CD14-positive monocyte (primary cell): ENCODE measurements around the gene ABI1. TPM values are rescaled to one million over a fixed set of nuclear protein-coding genes. Genes with fewer than 3 reads are reported as not detected.

ENCODE experiments used
- DNase-seq, 3 donors: peaks; one replicate each; pipeline ENCODE4 v3.0.0-alpha.2; 2011 to 2022
- H2AFZ ChIP-seq: 2 replicates; pipeline ENCODE4 v1.6.0; 2012; ENCODE audit warnings: mild to moderate bottlenecking, low read depth, low read length, inconsistent platforms; ENCODE audit not compliant: insufficient read depth, poor library complexity, severe bottlenecking
- H3K27ac ChIP-seq, 2 donors: 1 replicate in 1 of 2; 2 replicates in 1 of 2; pipeline ENCODE4 v1.5.1; 2012 to 2013; ENCODE audit warnings: low read length in 2 of 2, control low read depth in 1 of 2, inconsistent platforms in 1 of 2, low read depth in 1 of 2, mild to moderate bottlenecking in 1 of 2
- H3K27me3 ChIP-seq, 2 donors: one replicate each; pipeline versions ENCODE4 v1.6.0 to v1.6.1; 2011 to 2013; ENCODE audit warnings: low read length in 2 of 2; ENCODE audit not compliant: control insufficient read depth in 2 of 2, insufficient read depth in 2 of 2
- H3K36me3 ChIP-seq, 2 donors: replicated peaks in 1 of 2; 1 replicate in 1 of 2; 2 replicates in 1 of 2; pipeline versions ENCODE4 v1.5.1 to v1.6.1; 2012 to 2013; ENCODE audit warnings: low read length in 2 of 2, control low read depth in 1 of 2, inconsistent platforms in 1 of 2, mild to moderate bottlenecking in 1 of 2; ENCODE audit not compliant: insufficient read depth in 2 of 2, control insufficient read depth in 1 of 2
- H3K4me1 ChIP-seq, 2 donors: 1 replicate in 1 of 2; 2 replicates in 1 of 2; pipeline versions ENCODE4 v1.5.1 to v1.6.1; 2012 to 2013; ENCODE audit warnings: low read length in 2 of 2, control low read depth in 1 of 2, inconsistent platforms in 1 of 2, mild to moderate bottlenecking in 1 of 2, moderate library complexity in 1 of 2; ENCODE audit not compliant: insufficient read depth in 2 of 2, control insufficient read depth in 1 of 2
- H3K4me2 ChIP-seq: replicated peaks from 2 replicates; pipeline ENCODE3; 2012; ENCODE audit warnings: low read length, moderate library complexity, mild to moderate bottlenecking; ENCODE audit not compliant: poor library complexity, severe bottlenecking; ENCODE audit errors: extremely low read depth
- H3K4me3 ChIP-seq, 3 experiments: fragments of 200-600 bp in 1 of 3; sonication (generic) in 1 of 3; replicated peaks in 1 of 3; 1 replicate in 2 of 3; 2 replicates in 1 of 3; pipeline ENCODE4 v1.5.1; 2011 to 2013; ENCODE audit warnings: low read length in 3 of 3, mild to moderate bottlenecking in 3 of 3, control low read depth in 2 of 3, low read depth in 2 of 3, inconsistent platforms in 1 of 3, moderate library complexity in 1 of 3
- H3K79me2 ChIP-seq: 2 replicates; pipeline ENCODE4 v1.6.0; 2012; ENCODE audit warnings: mild to moderate bottlenecking, control low read depth, inconsistent platforms, low read length, moderate library complexity; ENCODE audit not compliant: insufficient read depth
- H3K9ac ChIP-seq: 2 replicates; pipeline ENCODE4 v1.6.0; 2017; ENCODE audit warnings: low read length, mild to moderate bottlenecking; ENCODE audit not compliant: insufficient read depth, poor library complexity, severe bottlenecking
- H3K9me3 ChIP-seq, 2 donors: replicated peaks in 1 of 2; 1 replicate in 1 of 2; 2 replicates in 1 of 2; pipeline versions ENCODE4 v1.5.1 to v1.6.1; 2012 to 2013; ENCODE audit warnings: low read length in 2 of 2, control low read depth in 1 of 2; ENCODE audit not compliant: control insufficient read depth in 1 of 2, insufficient read depth in 1 of 2
- H4K20me1 ChIP-seq: 2 replicates; pipeline ENCODE4 v1.6.0; 2012; ENCODE audit warnings: mild to moderate bottlenecking, low read length, control low read depth, moderate library complexity; ENCODE audit not compliant: insufficient read depth
- H3K27ac Mint-ChIP-seq, 7 donors: one replicate each; pipeline ENCODE4 v1.8.0; 2020; ENCODE audit warnings: mild to moderate bottlenecking in 7 of 7, mixed read lengths in 7 of 7, moderate library complexity in 6 of 7, inconsistent platforms in 2 of 7
- H3K27me3 Mint-ChIP-seq, 3 donors: one replicate each; pipeline ENCODE4 v1.8.0; 2021 to 2022; ENCODE audit warnings: low read depth in 3 of 3, mild to moderate bottlenecking in 3 of 3, mixed read lengths in 3 of 3, moderate library complexity in 3 of 3, inconsistent platforms in 1 of 3
- H3K36me3 Mint-ChIP-seq, 2 donors: one replicate each; pipeline ENCODE4 v1.8.0; 2020; ENCODE audit warnings: mixed read lengths in 2 of 2, inconsistent platforms in 1 of 2, mild to moderate bottlenecking in 1 of 2
- H3K4me1 Mint-ChIP-seq: one replicate; pipeline ENCODE4 v1.8.0; 2020; ENCODE audit warnings: mild to moderate bottlenecking, mixed read lengths
- H3K4me3 Mint-ChIP-seq, 2 donors: one replicate each; pipeline ENCODE4 v1.8.0; 2020; ENCODE audit warnings: mild to moderate bottlenecking in 2 of 2, mixed read lengths in 2 of 2, moderate library complexity in 1 of 2
- H3K9me3 Mint-ChIP-seq, 7 donors: one replicate each; pipeline ENCODE4 v1.8.0; 2020 to 2022; ENCODE audit warnings: mixed read lengths in 7 of 7, mild to moderate bottlenecking in 6 of 7, moderate library complexity in 6 of 7, inconsistent platforms in 2 of 7
- CTCF ChIP-seq: fragments of 200-600 bp; IDR thresholded peaks from one replicate; pipeline ENCODE4 v1.8.0; 2022; ENCODE audit warnings: antibody characterized with exemption, mild to moderate bottlenecking
- WGBS: methylation state at CpG from one replicate; pipeline ENCODE4 v1.1.5; 2013; ENCODE audit warnings: missing lambda C conversion rate; ENCODE audit not compliant: insufficient coverage; 5-methylcytosine and 5-hydroxymethylcytosine counted together
- intact Hi-C, 2 donors: fragments of 100-400 bp; cut with micrococcal nuclease; formaldehyde crosslinking; loops; one replicate each; pipeline versions ENCODE4 v1.15.0 to v1.15.1; 2023
- polyA plus RNA-seq, 3 donors: library from polyadenylated mRNA; depleted of rRNA in 1 of 3; unstranded in 2 of 3; stranded (reverse) in 1 of 3; fragments of 300-500 nt in 2 of 3; fragments of >200 nt in 1 of 3; fragmentation: Illumina TruSeq in 2 of 3; gene quantifications; 1 replicate in 2 of 3; 2 replicates in 1 of 3; pipeline ENCODE4 v1.2.3, GENCODE V29; 2012 to 2021

Gene ABI1
- polyA plus RNA-seq, 3 donors = 39.8 to 77.2 (median 61.5) TPM

- H3K79me2 ChIP-seq = peaks cover 100% of the 10 kb centered on the region
- no peaks in the 10 kb centered on the region for H3K27me3 Mint-ChIP-seq
- no peaks in the 10 kb centered on the region for H3K36me3 ChIP-seq
- H3K27me3 ChIP-seq = no peaks in the 10 kb centered on the region
- H4K20me1 ChIP-seq = peaks cover 99% of the 10 kb centered on the region
- no peak for DNase-seq
- H3K4me2 ChIP-seq = no peak overlapping the region
- H3K4me1 Mint-ChIP-seq = peaks cover 30% of the 10 kb centered on the region
- peak overlapping the region in 2 of 7 donors; percentile 3 to 71 for H3K27ac Mint-ChIP-seq
- peaks cover 18 to 22% of the 10 kb centered on the region in 2 donors for H3K4me1 ChIP-seq
- no peak overlapping the region for H3K27ac ChIP-seq
- no peak overlapping the region for H3K4me3 Mint-ChIP-seq
- no peak overlapping the region for H3K4me3 ChIP-seq
- H3K9me3 ChIP-seq = no peaks in the 10 kb centered on the region
- TF ChIP-seq CTCF = no peak
- WGBS = no CpG with 5 or more reads among the region's 6 CpGs
- H2AFZ ChIP-seq = no peak overlapping the region
- intact Hi-C loops = no loop called here
- no peak overlapping the region for H3K9ac ChIP-seq
- peaks cover 0 to 3% (median 0%) of the 10 kb centered on the region in 7 donors for H3K9me3 Mint-ChIP-seq
- H3K36me3 Mint-ChIP-seq = peaks cover 8 to 20% of the 10 kb centered on the region in 2 donors
Measured at GRCh38 chr10:26831936-26832335, 28.8 kb downstream of the ABI1 start.

- Mint-ChIP-seq H3K4me1 (peaks cover 24% of the 10 kb centered on the region), H3K27me3 (no peaks in the 10 kb centered on the region), H3K4me3 (peak overlapping the region in 1 of 2 donors; percentile 0), H3K9me3 (peaks cover 0 to 3% (median 0%) of the 10 kb centered on the region in 7 donors), H3K36me3 (peaks cover 4 to 12% of the 10 kb centered on the region in 2 donors), H3K27ac (peak overlapping the region; percentile 27 to 87 (median 75))
- H3K79me2 ChIP-seq = peaks cover 98% of the 10 kb centered on the region
- peaks cover 17 to 19% of the 10 kb centered on the region in 2 donors for H3K4me1 ChIP-seq
- peak overlapping the region in 1 of 3 experiments; percentile 38 for H3K4me3 ChIP-seq
- H4K20me1 ChIP-seq = peaks cover 99% of the 10 kb centered on the region
- H3K9me3 ChIP-seq = no peaks in the 10 kb centered on the region
- no peak overlapping the region for H2AFZ ChIP-seq
- H3K36me3 ChIP-seq = no peaks in the 10 kb centered on the region
- H3K9ac ChIP-seq = no peak overlapping the region
- TF ChIP-seq CTCF = no peak
- DNase-seq = peak in 1 of 3 donors; percentile 6
- peak overlapping the region; percentile 48 to 71 for H3K27ac ChIP-seq
- intact Hi-C loops = no loop called here
- H3K27me3 ChIP-seq = no peaks in the 10 kb centered on the region
- no CpG with 5 or more reads among the region's 5 CpGs for WGBS
- H3K4me2 ChIP-seq = peak overlapping the region; percentile 24
Measured at GRCh38 chr10:26829810-26830515, 30.8 kb downstream of the ABI1 start.
